SK-N-SH treated with all-trans-retinoic acid at 6 μM for 48 hours (cell line): ENCODE measurements around the gene BRCA2.

Source experiments
- ATAC-seq: fragments of 200-7000 bp; cut with Tn5 transposase; 3 replicates; pipeline ENCODE4 v1.9.1; 2020; ENCODE audit warnings: mild to moderate bottlenecking, moderate library complexity
- ARNTL ChIP-seq: fragments of 450-650 bp; formaldehyde crosslinking; IDR thresholded peaks from 2 replicates; pipeline ENCODE4 v1.5.0; 2020; ENCODE audit warnings: low read depth, mild to moderate bottlenecking, moderate library complexity, borderline replicate concordance
- BACH2 ChIP-seq: fragments of 250-450 bp; sonication (Bioruptor Pico); IDR thresholded peaks from 2 replicates; pipeline ENCODE4 v1.9.0; 2021; ENCODE audit warnings: mild to moderate bottlenecking, borderline replicate concordance
- CSDC2 ChIP-seq: fragments of 250-450 bp; sonication (Bioruptor Pico); IDR thresholded peaks from 2 replicates; pipeline ENCODE4 v1.5.0; 2020; ENCODE audit warnings: mild to moderate bottlenecking, moderate library complexity
- CSRNP3 ChIP-seq: fragments of 250-450 bp; sonication (Bioruptor Pico); IDR thresholded peaks from 2 replicates; pipeline ENCODE4 v1.5.1; 2021; ENCODE audit warnings: mild to moderate bottlenecking, moderate library complexity
- ESRRG ChIP-seq: fragments of 250-450 bp; sonication (Bioruptor Pico); IDR thresholded peaks from 2 replicates; pipeline ENCODE4 v1.6.1; 2021; ENCODE audit warnings: mild to moderate bottlenecking
- ISL1 ChIP-seq: fragments of 250-450 bp; sonication (Bioruptor Pico); IDR thresholded peaks from 2 replicates; pipeline ENCODE4 v2.1.2; 2022; ENCODE audit warnings: mild to moderate bottlenecking, moderate library complexity
- OSR1 ChIP-seq: fragments of 250-450 bp; sonication (Bioruptor Pico); IDR thresholded peaks from 2 replicates; pipeline ENCODE4 v1.8.0; 2022; ENCODE audit warnings: moderate library complexity, mild to moderate bottlenecking, inconsistent platforms
- PATZ1 ChIP-seq: fragments of 250-450 bp; sonication (Bioruptor Pico); IDR thresholded peaks from 2 replicates; pipeline ENCODE4 v1.8.0; 2020; ENCODE audit warnings: mild to moderate bottlenecking, moderate library complexity, borderline replicate concordance
- PPARA ChIP-seq: fragments of 250-450 bp; sonication (Bioruptor Pico); IDR thresholded peaks from 2 replicates; pipeline ENCODE4 v1.5.0; 2020; ENCODE audit warnings: mild to moderate bottlenecking, borderline replicate concordance
- RARB ChIP-seq: fragments of 250-450 bp; sonication (Bioruptor Pico); IDR thresholded peaks from 2 replicates; pipeline ENCODE4 v1.8.0; 2021; ENCODE audit warnings: mild to moderate bottlenecking, moderate library complexity
- SNAI2 ChIP-seq: fragments of 250-450 bp; sonication (Bioruptor Pico); IDR thresholded peaks from 2 replicates; pipeline ENCODE4 v1.5.0; 2020; ENCODE audit warnings: mild to moderate bottlenecking, moderate library complexity
- TCF4 ChIP-seq: fragments of 250-450 bp; sonication (Bioruptor Pico); IDR thresholded peaks from 2 replicates; pipeline ENCODE4 v1.8.0; 2021; ENCODE audit warnings: mild to moderate bottlenecking, moderate library complexity, borderline replicate concordance
- TOX ChIP-seq: fragments of 250-450 bp; sonication (Bioruptor Pico); IDR thresholded peaks from 2 replicates; pipeline ENCODE4 v1.8.0; 2021; ENCODE audit warnings: mild to moderate bottlenecking, moderate library complexity, borderline replicate concordance
- TSHZ2 ChIP-seq: fragments of 250-450 bp; sonication (Bioruptor Pico); IDR thresholded peaks from 2 replicates; pipeline ENCODE4 v1.5.0; 2020; ENCODE audit warnings: mild to moderate bottlenecking, moderate library complexity
- ZC3H10 ChIP-seq: fragments of 250-450 bp; sonication (Bioruptor Pico); IDR thresholded peaks from 2 replicates; pipeline ENCODE4 v1.5.1; 2021; ENCODE audit warnings: mild to moderate bottlenecking, moderate library complexity
- ZFP3 ChIP-seq: fragments of 250-450 bp; sonication (Bioruptor Pico); IDR thresholded peaks from 2 replicates; pipeline ENCODE4 v1.5.0; 2020; ENCODE audit warnings: mild to moderate bottlenecking, moderate library complexity
- ZFP30 ChIP-seq: fragments of 450-650 bp; formaldehyde crosslinking; IDR thresholded peaks from 2 replicates; pipeline ENCODE4 v1.5.0; 2022; ENCODE audit warnings: mild to moderate bottlenecking, moderate library complexity
- ZNF565 ChIP-seq: fragments of 450-650 bp; formaldehyde crosslinking; conservative IDR thresholded peaks from 2 replicates; pipeline ENCODE4 v1.5.0; 2020; ENCODE audit warnings: low read depth, mild to moderate bottlenecking, moderate library complexity
- ZNF70 ChIP-seq: fragments of 450-650 bp; formaldehyde crosslinking; IDR thresholded peaks from 2 replicates; pipeline ENCODE4 v1.5.0; 2020; ENCODE audit warnings: mild to moderate bottlenecking, moderate library complexity
- ZNF8 ChIP-seq: fragments of 450-650 bp; formaldehyde crosslinking; IDR thresholded peaks from 2 replicates; pipeline ENCODE4 v1.5.0; 2020; ENCODE audit warnings: mild to moderate bottlenecking, moderate library complexity
- TF ChIP-seq, protein P1 (sequence below): fragments of 250-450 bp; sonication (Bioruptor Pico); IDR thresholded peaks from 2 replicates; pipeline ENCODE4 v1.8.0; 2021; ENCODE audit warnings: low read depth, mild to moderate bottlenecking, moderate library complexity, borderline replicate concordance

BRCA2 gene

DNA sequence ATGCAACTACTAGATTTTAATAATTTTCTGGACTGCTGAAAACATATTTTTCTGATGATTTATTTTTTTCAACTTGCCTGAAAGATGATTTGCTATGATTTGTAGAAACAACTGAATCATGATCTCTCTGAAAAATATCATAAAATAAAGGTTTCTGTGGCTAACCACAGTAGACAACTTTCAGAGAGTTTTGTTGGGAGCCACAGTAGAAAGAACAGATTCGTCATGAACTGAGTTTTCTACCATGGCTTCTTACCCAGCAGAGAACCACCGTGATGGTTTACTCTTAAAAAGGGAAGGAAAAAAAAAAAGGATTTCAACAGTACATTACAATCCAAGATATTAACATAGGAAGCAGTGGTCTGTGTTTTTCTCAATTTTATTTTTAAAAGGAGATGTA is 18.1 kb upstream of the BRCA2 start (continued):
- TF ChIP-seq TSHZ2 (CRISPR knock-in tag) = no peak
- TF ChIP-seq OSR1 (CRISPR knock-in tag) = no peak
- TF ChIP-seq ISL1 (CRISPR knock-in tag) = no peak
- no peak for TF ChIP-seq BACH2 (CRISPR knock-in tag)
- no peak for TF ChIP-seq ZC3H10 (CRISPR knock-in tag)
- TF ChIP-seq, all 23 proteins: peak for 0

GRCh38 chr13:32298695-32299094 is 16.6 kb upstream of the BRCA2 start:
- TF ChIP-seq ESRRG (CRISPR knock-in tag) (no peak), CSDC2 (CRISPR knock-in tag) (no peak), OSR1 (CRISPR knock-in tag) (no peak), ZFP30 (CRISPR knock-in tag) (no peak), ZNF70 (no peak), ZNF8 (CRISPR knock-in tag) (no peak), TCF4 (no peak), CSRNP3 (no peak), BACH2 (CRISPR knock-in tag) (no peak), ZFP3 (CRISPR knock-in tag) (no peak), ISL1 (CRISPR knock-in tag) (no peak)
- no peak for ATAC-seq

DNA sequence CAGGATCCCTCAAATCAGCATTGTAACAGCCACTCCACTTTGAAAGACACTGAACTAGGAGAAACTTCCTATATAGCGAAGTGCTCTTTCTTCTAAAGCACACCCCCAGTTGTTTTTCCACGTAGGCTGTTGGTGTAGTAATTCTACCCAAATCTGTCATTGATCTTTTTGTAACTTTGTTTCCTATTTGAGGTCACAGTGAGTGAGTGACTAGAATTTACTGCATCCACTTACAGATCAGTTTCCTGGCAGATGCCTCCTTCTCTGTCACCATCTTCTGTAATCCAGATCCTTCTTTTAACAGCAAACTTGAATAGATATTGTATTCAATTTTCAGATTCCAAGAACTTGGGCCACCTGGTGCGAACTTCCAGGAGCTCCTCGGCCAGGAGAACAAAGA is 15.4 kb upstream of the BRCA2 start:
- no peak for TF ChIP-seq CSRNP3
- TF ChIP-seq, protein P1, sequence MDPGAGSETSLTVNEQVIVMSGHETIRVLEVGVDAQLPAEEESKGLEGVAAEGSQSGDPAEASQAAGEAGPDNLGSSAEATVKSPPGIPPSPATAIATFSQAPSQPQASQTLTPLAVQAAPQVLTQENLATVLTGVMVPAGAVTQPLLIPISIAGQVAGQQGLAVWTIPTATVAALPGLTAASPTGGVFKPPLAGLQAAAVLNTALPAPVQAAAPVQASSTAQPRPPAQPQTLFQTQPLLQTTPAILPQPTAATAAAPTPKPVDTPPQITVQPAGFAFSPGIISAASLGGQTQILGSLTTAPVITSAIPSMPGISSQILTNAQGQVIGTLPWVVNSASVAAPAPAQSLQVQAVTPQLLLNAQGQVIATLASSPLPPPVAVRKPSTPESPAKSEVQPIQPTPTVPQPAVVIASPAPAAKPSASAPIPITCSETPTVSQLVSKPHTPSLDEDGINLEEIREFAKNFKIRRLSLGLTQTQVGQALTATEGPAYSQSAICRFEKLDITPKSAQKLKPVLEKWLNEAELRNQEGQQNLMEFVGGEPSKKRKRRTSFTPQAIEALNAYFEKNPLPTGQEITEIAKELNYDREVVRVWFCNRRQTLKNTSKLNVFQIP (CRISPR knock-in tag) = no peak
- TF ChIP-seq ZFP3 (CRISPR knock-in tag) = no peak
- TF ChIP-seq PPARA = no peak
- TF ChIP-seq ZNF8 (CRISPR knock-in tag) = no peak
- no peak for TF ChIP-seq ZNF565 (CRISPR knock-in tag)
- TF ChIP-seq PATZ1 (CRISPR knock-in tag) = no peak
- no peak for TF ChIP-seq TCF4
- TF ChIP-seq SNAI2 = no peak
- no peak for TF ChIP-seq TOX (CRISPR knock-in tag)
- no peak for TF ChIP-seq ARNTL
- TF ChIP-seq ZFP30 (CRISPR knock-in tag) = no peak
- TF ChIP-seq OSR1 (CRISPR knock-in tag) = no peak
- no peak for ATAC-seq

DNA sequence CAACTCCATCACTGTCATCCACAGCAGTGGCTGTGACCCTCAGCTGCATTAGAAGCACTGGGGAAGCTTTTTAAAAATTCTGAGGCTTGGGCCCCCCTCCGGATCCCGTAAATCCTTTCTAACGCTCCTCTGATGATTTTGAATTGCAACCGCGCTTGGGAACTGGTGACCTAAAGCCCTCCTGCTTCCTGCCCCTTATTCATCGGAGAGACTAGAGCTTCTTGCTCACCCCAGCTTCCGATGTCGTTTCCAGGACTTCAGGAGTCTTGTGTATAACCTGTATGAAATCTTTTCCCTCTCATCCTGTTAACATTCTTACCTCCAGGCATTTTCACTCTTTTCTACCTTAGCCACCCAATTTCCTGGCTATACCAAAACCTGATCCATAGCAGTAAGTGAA is 14.9 kb upstream of the BRCA2 start:
- ATAC-seq = no peak
- no peak for TF ChIP-seq PATZ1 (CRISPR knock-in tag)
- no peak for TF ChIP-seq CSDC2 (CRISPR knock-in tag)
- no peak for TF ChIP-seq TCF4
- no peak for TF ChIP-seq ZFP30 (CRISPR knock-in tag)
- TF ChIP-seq BACH2 (CRISPR knock-in tag) = no peak
- no peak for TF ChIP-seq ZNF70
- TF ChIP-seq PPARA = no peak
- no peak for TF ChIP-seq RARB (CRISPR knock-in tag)
- TF ChIP-seq ESRRG (CRISPR knock-in tag) = no peak
- TF ChIP-seq TSHZ2 (CRISPR knock-in tag) = no peak
- TF ChIP-seq ZNF8 (CRISPR knock-in tag) = no peak
- TF ChIP-seq ARNTL = no peak
